Testis (tissue), 2 donors: ENCODE data around the gene HOMER1.

Source experiments
- POLR2A ChIP-seq: fragments of 450-650 bp; IDR thresholded peaks from one replicate; pipeline ENCODE4 v1.6.1; 2017; ENCODE audit warnings: antibody characterized with exemption, mild to moderate bottlenecking, moderate library complexity
- TF ChIP-seq, protein P1 (sequence below), 3 experiments: fragments of 450-650 bp in 2 of 3; fragments of 200-600 bp in 1 of 3; sonication (generic) in 1 of 3; IDR thresholded peaks; one replicate each; pipeline ENCODE4 v1.5.1; 2016 to 2019; ENCODE audit warnings: antibody characterized with exemption in 3 of 3, mild to moderate bottlenecking in 2 of 3, moderate library complexity in 1 of 3

- TF ChIP-seq, protein P1, sequence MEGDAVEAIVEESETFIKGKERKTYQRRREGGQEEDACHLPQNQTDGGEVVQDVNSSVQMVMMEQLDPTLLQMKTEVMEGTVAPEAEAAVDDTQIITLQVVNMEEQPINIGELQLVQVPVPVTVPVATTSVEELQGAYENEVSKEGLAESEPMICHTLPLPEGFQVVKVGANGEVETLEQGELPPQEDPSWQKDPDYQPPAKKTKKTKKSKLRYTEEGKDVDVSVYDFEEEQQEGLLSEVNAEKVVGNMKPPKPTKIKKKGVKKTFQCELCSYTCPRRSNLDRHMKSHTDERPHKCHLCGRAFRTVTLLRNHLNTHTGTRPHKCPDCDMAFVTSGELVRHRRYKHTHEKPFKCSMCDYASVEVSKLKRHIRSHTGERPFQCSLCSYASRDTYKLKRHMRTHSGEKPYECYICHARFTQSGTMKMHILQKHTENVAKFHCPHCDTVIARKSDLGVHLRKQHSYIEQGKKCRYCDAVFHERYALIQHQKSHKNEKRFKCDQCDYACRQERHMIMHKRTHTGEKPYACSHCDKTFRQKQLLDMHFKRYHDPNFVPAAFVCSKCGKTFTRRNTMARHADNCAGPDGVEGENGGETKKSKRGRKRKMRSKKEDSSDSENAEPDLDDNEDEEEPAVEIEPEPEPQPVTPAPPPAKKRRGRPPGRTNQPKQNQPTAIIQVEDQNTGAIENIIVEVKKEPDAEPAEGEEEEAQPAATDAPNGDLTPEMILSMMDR (IDR thresholded peaks at IDR 0.05), result no peak
- TF ChIP-seq POLR2A, result no peak
Measured at GRCh38 chr5:79546782-79547428, 33.0 kb upstream of the HOMER1 start.
